CD4-positive, alpha-beta T cell treated with Interleukin-6 for 4 hours (primary cell): Measurements from ENCODE around the gene TBX22.
"Not testable (repeated sequence)": the region's sequence is repeated elsewhere in the genome, so short reads cannot be mapped to it uniquely, and the experiment has no call there.

Experiments
- DNase-seq: peaks from one replicate; pipeline ENCODE4 v3.0.0-alpha.2; 2020; ENCODE audit warnings: mixed read lengths

TBX22 gene, protein sequence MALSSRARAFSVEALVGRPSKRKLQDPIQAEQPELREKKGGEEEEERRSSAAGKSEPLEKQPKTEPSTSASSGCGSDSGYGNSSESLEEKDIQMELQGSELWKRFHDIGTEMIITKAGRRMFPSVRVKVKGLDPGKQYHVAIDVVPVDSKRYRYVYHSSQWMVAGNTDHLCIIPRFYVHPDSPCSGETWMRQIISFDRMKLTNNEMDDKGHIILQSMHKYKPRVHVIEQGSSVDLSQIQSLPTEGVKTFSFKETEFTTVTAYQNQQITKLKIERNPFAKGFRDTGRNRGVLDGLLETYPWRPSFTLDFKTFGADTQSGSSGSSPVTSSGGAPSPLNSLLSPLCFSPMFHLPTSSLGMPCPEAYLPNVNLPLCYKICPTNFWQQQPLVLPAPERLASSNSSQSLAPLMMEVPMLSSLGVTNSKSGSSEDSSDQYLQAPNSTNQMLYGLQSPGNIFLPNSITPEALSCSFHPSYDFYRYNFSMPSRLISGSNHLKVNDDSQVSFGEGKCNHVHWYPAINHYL

DNA sequence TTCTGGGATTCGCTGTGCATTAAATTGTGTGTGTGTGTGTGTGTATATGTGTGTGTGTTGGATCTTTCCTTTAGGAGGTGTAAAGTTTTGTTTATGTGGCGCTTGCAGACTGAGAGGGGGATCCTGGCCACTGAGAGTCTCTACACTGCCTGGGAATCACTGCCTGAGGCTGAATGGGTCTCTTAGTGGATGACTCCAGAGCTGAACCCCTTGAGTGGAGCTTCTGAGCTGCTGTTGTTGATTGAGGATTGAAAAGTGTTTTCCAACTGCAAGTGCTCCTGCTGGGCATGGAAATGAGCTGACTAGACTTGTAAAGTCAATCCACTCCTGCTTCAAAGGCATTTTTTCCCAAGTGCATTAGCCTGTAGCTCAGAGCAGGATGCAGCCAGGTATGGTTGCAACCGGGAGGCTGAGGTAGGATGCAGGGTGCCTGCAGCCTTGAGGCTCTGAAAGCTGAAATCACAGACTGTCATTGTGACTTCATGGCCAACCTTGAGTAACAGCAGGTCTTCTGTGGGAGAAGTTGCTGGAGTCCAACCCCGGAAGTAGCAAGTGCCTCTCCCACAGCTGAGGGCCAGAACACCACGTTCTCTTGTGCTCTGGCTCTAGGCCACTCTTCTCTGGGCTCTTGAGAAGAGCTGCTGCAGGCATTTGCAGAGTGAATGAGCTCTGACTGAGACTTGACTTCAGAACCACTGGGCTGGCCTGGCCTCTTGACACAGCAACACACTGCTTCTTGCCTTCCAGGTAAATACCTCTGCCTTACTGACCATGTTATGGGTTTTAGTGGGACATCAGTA lies at the start of gene TBX22:
TBX22 (plus strand) TSS at position 613 of the 800 bp plus-strand sequence. CDS start 7,517 bp downstream, outside the sequence.
- no peak for DNase-seq

DNA sequence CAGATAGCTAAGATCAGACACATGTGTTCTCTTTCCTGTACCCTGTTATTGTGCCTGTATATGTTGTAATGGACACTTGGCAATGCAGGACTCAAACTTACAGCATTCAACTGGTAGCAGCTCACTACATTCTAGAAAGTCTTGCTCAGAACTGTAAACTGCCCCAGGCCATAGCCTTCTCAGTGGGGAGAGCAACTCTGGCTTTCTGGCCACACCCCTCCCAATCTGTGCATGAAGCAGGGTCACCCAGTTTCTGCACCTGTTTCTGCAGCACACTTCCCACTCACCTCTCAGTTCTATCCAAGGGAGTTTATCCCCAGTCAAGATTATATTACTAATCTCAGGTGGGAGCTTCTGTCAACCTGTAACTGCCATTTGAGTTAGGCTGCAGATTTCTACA lies 38.9 kb upstream of the TBX22 start:
- DNase-seq, result no peak

DNA sequence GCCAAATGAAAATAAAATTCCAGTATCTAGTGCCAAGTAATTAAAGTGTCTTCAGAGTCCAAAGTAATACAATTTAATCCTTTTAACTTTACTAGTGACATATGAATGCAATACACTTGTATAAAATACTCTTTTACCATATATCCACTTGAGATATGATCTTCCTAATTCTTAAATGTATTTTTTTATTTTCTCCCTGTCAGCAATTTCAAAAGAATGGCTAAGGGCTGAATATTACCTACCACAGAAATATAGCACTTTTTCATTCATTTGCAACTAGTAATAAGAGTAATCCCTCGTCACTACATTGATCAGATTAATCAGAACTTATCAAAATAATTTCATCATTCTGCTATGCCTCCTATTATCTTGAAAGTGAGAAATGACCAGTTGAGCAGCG lies 10.1 kb upstream of the TBX22 start:
- no peak for DNase-seq

DNA sequence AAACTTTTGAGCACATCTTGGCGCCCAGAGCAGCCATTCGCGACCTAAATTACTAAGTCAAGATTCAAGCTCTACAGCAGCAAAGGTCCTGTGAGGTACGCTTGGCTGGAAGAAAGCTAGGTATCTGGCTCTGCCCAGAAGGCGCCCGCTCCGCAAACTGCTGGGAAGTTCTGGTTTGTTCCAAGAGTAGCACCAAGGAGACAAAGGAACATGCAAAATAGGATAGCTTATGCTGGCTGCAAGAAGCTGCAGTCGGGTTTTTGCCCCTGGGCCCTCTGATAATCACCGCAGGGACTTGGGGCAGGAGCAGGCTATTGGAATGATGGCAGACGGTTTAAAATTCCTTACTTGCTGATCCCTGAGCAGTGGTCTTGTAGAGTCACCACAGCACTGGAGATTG lies 3.0 kb upstream of the TBX22 start:
- no peak for DNase-seq

DNA sequence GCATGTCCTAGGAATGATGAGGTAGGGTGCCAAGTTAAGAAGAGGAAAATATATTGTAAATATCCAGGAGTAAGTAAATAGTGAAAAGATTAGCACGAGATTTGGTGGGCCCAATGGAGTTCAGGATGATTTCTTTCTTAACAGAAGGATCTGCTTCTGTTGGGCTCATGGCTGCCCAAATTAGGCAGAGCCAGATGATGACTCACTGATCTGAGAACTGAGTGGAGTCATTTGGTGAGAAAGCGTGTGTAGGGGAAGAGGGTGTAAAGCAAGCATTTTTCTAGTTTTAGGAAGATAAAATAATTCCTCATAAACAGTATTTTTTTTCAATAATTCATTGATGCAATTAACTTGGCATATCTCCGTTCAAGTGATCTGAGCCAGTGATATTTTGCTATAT lies 1.6 kb downstream of the TBX22 start:
- DNase-seq, result no peak

DNA sequence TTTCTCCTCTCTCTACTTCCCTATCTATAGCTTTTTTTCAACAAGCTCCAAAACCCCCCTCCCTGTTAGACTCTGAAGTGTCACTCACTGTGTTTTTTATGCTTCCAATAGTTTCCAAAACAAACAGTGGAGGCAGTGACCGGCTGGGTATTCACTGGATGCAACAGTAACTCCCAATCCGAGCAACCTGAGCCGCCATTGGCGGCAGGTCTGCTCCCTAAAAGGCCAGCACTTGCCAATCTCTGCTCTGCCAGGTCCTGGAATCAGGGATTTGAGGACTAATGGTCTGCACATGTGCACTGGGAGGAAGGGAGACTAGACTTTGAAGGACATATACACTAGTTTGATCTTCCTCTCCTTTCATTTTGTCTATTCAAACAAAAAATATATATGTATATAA lies 7.1 kb downstream of the TBX22 start:
- no peak for DNase-seq

DNA sequence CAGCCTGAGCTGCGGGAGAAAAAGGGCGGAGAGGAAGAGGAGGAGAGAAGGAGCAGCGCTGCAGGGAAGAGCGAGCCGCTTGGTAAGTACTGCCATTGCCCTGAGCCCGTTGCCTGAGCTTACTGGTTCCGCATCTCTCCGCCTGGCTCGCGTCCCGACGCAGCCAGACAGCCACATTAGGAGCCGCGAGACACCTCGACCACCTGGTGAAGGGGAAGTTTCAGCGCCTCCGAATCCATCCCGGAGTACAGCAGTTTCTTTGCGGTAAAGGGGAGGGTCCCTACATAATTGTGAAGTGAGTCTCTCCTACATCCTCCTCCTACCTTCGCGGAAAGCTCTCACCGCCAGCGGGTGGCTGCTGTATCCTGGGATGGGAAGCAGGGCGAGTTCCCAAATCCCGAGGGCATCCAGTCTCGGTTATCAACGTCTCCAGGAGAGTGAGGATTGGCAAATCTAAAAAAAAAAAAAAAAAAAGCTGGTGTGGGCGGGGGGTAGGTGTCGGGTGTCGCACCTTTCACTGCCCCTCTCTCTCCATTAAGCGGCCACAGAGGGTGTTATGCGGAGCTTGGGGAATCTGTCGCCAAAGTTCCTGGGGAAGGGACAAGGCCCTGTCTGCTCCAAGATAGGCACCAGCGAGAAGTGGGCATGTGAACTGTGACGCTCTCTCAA lies 7.9 kb downstream of the TBX22 start:
- DNase-seq, result no peak

DNA sequence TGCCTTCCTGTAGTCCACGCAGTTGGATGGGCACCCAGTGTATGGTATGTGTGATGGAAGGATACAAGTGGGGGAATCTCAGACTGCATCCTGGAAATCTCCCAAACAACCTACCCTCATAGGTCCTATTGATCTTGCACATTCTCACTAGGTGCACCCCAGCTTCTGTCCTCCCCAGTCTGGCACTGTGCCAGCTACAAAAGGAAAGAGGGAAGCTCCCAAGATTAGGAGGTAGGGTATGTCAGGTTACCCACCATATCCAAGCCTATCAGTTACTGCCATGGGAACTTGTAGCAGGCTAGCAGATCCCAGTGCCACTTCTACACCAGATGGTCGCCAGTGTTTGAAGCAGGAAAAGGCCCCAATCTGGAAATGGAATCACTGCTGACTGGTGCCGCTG lies 11.6 kb downstream of the TBX22 start:
- no peak for DNase-seq

DNA sequence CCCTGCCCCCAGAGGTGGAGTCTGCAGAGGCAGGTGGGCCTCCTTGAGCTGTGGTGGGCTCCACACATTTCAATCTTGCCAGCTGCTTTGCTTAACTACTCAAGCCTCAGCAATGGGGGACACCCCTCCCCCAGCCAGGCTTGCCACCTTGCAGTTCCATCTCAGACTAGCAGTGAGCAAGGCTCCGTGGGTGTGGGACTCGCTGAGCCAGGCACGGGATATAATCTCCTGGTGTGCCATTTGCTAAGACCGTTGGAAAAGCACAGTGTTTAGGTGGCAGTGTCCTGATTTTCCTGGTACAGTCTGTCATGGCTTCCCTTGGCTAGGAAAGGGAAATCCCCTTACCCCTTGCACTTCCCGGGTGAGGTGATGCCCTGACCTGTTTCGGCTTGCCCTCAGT lies 51.6 kb downstream of the TBX22 start:
- DNase-seq, result not testable (repeated sequence)

DNA sequence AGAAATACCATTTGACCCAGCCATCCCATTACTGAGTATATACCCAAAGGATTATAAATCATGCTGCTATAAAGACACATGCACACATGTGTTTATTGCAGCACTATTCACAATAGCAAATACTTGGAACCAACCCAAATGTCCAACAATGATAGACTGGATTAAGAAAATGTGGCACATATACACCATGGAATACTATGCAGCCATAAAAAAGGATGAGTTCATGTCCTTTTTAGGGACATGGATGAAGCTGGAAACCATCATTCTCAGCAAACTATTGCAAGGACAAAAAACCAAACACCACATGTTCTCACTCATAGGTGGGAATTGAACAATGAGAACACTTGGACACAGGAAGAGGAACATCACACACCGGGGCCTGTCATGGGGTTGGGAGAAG lies 61.1 kb downstream of the TBX22 start:
- not testable (repeated sequence) for DNase-seq
